ENCODE results near the gene GPR17.

DNA sequence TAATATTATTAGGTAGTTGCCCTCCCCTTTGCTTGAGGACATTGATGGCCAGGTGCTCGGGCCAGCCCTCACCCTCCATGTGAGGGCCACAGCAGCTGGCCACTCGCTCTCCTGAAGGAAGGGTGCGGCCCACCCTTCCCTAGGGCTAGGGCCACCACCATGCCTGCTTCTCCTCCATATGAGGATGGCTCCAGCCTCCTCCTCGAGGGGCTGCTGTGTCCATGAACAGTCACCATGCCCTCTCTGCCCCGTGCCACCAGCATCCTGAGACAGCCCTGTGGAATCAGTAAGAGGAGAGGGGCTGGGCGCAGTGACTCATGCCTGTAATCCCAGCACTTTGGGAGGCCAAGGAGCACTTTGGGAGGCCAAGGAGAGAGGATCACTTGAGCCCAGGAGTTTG, 2.4 kb downstream of the GPR17 start:
- TF ChIP-seq, protein P1, sequence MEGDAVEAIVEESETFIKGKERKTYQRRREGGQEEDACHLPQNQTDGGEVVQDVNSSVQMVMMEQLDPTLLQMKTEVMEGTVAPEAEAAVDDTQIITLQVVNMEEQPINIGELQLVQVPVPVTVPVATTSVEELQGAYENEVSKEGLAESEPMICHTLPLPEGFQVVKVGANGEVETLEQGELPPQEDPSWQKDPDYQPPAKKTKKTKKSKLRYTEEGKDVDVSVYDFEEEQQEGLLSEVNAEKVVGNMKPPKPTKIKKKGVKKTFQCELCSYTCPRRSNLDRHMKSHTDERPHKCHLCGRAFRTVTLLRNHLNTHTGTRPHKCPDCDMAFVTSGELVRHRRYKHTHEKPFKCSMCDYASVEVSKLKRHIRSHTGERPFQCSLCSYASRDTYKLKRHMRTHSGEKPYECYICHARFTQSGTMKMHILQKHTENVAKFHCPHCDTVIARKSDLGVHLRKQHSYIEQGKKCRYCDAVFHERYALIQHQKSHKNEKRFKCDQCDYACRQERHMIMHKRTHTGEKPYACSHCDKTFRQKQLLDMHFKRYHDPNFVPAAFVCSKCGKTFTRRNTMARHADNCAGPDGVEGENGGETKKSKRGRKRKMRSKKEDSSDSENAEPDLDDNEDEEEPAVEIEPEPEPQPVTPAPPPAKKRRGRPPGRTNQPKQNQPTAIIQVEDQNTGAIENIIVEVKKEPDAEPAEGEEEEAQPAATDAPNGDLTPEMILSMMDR (IDR thresholded peaks at IDR 0.05; ENCODE audit: poor library complexity) = no peak
- TF ChIP-seq EZH2 (IDR thresholded peaks at IDR 0.05; ENCODE audit: borderline replicate concordance) (no peak), EZH2phosphoT487 (IDR thresholded peaks at IDR 0.05; ENCODE audit: low read depth, severe bottlenecking, unreplicated experiment) (no peak)
